Ecto neural progenitor cell (in vitro differentiated cells): ENCODE results near the gene E2F4.

Source experiments
- DNase-seq: peaks from one replicate; pipeline ENCODE4 v3.0.0-alpha.2; 2018; ENCODE audit warnings: low spot score

The E2F4 gene

GRCh38 chr16:67208154-67208896 is 16.4 kb downstream of the E2F4 start:
- DNase-seq, result no peak

DNA sequence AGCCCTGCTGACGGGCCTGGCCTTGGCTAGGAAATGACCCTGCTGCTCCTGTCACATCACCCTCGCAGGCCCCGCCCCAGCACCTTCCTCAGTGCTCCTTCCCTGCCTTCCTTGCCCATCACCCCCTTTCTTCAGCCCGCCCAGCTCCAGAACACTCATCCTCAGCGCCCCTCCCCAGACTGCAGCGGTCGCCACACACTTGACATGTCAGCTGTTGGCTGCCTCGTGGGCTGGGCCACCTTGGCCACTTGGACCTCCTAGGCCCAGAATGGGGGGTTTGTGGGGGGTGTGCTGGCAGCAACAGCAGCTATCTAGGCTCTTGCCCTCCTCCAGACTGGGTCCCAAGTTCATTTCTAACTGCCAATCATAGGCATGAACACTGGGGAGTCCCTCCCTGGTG is 17.6 kb downstream of the E2F4 start:
- no peak for DNase-seq

GRCh38 chr16:67210069-67210937 is 18.3 kb downstream of the E2F4 start:
- no peak for DNase-seq

- DNase-seq, result no peak
Observed at GRCh38 chr16:67211674-67212073, 19.7 kb downstream of the E2F4 start.

- DNase-seq, result no peak
Observed at GRCh38 chr16:67212766-67213165, 20.8 kb downstream of the E2F4 start.

DNA sequence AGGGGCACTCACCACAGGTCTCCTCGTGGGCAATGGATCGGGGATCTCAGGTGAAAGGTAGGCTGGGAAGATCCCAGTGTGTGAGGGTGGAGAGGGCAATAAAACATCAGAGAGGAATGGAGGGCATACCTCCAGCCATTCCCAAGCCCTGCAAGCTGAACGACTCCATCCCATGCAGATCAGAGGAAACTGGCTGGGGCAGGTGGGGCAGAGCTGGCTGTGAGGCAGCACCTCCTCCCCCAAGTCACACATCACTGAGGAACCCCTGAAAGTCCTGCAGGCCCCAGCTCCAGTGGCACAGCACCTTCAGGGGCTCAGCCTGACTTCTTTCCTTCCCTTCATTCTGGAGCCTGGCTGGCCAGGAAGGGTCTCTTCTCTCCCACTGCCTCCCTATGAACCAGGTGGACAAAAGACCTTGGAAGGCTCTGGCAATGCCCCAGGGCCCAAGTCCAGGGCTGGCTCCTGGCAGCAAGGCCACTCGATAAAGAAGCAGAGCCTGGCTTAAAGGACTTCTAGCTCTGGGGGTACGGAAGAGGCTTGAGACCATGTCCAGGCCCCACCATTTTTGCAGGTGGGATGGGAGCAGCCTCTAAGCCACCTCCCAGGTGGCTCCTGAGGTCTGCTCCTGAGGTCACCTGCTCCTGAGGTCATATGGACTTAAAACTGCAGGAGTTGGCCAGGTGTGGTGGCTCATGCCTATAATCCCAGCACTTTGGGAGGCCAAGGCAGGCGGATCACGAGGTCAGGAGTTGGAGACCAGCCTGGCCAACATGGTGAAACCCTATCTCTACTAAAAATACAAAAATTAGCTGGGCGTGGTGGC is 21.5 kb downstream of the E2F4 start:
- no peak for DNase-seq

DNA sequence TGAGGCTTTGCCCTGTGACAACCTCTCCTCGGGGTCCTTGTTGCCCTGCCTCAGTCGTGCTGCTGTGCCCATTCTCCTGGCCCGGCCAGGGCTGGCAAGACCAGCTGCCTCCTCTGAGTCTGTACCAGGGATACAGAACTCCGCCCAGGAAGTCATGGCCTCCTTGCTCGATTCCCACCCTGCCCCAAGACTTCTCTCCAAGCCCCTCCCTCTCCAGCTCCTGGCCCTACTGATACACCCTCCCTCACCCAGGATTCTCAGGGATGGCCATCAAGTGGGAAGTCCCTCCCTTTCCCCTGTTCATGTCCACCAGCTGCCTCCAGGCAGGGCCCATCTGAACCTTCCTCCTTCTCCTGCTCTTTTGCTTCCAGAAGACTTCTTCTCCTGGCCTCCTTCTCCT is 23.8 kb downstream of the E2F4 start:
- DNase-seq, result no peak

DNA sequence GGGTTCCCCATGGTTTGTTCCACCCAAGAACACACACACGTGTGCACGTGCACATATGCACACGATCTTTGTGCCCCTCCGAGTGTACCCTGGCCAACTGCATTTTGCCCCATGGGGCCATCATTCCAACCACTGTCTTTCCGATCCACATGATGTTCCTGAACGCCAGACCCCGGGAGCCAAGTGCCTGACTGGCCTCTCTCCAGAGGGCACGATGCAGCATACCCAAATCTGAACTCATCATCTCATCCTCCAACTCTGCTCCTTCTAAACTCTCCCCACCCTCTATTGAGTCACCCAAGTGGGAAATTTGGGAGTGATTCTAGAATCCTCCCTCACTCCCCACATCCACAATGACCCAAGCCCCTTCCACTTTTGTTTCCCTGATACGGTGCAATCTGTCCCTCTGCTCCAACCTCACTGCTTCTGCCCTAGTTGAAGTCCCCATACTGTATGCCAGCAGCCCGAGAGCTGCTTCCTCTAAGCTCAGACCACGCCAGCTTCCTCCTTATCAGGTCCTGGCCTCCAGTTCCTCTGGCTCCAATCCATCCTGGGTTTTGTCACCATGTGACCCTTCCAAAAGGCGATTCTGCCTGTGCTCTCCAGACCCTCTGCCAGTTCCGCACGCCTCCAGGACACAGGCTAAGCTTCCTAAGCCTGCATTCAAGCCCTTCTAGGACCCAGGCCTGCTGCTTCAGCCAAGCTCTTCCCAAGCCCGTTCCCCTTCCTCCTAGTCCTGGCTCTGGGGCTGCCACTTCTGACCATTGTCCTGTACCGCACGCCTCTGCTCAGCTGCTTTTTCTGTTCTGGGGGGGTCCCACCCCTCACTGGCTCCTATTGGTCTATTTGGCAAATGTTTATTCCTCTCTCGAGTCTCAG is 24.9 kb downstream of the E2F4 start:
- DNase-seq, result no peak

- no peak for DNase-seq
Observed at GRCh38 chr16:67223992-67224391, 32.0 kb downstream of the E2F4 start.

DNA sequence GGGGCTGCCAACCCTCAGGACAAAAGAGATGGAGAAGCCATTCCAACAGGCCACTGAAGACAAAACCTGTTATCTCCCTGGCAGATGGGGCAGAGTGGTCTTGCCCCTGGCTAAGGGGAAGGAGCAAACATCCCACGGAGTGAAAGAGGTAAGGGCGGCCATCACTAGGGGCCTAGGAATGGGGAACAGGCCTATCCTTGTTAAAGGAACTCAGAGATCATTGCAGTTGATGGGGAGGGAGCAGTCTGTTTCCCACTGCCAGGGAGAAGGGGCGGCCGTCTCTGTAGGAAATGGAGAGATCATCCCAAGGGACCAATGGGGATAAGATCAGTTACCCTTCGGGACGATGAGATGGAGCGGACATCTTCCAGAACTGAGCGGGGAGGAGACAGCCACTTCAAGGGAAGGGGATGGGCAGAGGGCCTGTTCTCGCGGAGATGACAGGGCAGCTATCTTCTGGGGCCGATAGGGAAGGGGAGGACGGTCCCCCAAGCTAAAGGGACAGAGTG is 34.4 kb downstream of the E2F4 start:
- DNase-seq, result no peak

DNA sequence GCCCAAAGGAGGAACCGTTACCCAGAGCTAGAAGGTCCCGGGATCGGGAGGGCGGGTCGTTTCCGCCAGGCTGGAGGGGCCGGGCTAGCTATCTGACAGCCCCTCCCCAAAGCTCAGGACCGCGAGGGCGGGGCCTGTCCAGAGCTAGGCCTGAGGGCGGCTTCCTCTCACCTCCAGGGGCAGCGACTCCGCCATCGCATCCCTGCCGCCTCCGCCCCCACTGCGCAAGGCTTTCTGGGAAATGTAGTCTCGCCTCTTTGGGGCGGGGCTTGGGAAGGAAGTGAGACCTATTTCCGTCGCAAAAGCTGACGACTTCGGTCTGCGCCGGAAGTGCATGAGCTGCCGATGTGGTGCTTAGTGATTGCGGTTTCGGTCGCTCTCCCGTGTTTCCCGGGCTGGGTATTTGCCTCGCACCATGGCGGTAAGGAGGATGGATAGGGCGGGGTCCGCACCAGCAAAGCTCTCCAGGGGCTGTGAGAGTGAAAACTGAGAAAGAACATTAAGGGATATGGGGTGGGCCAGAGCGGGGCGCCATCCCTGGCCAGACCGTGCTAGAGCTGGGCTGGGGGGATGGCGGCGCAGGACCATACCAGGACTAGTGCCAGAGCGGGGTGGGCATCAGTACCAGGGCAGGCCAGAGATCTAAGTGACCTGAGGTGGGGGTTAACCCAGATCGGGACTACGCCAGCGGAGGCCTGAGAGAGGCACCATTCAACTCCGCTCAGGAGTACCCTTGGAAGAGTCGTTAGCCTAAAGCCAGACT is 35.0 kb downstream of the E2F4 start, which contains the start of gene TMEM208:
TMEM208 (plus strand) TSS at position 327 of the 763 bp plus-strand sequence; CDS start at position 416, 89 bp downstream.
- DNase-seq, result peak; percentile 99

- no peak for DNase-seq
Observed at GRCh38 chr16:67227567-67227921, 35.6 kb downstream of the E2F4 start.

DNA sequence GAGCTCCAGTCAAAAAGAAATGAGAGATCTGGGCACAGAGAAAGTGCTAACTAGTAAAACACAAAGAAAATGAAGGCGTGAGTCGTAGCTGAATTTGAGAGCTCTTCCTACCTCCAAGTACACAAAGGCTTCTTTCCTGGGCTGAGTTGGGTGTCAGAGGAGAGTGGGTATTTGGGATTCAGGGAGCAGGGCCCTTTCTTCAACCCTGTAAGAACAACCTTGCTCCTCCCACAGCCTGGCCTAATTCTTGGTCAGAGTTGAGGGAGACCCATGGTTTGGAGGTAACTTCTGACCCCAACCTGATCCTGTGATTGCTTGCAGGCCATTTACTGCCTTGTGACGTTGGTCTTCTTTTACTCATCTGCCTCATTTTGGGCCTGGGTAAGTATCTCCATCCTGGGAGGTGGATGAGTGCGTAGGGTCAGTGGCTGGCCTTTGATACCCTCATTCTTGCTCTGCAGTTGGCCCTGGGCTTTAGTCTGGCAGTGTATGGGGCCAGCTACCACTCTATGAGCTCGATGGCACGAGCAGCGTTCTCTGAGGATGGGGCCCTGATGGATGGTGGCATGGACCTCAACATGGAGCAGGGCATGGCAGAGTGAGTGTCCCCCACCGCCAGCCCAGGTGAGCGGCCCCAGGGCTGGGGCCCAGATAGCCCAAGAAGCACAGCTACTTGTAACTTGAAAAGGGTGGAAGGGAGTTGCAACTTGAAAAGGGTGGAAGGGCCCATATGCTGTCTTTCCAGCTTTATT is 36.3 kb downstream of the E2F4 start:
- no peak for DNase-seq

GRCh38 chr16:67228905-67229304 is 37.0 kb downstream of the E2F4 start:
- DNase-seq, result no peak

DNA sequence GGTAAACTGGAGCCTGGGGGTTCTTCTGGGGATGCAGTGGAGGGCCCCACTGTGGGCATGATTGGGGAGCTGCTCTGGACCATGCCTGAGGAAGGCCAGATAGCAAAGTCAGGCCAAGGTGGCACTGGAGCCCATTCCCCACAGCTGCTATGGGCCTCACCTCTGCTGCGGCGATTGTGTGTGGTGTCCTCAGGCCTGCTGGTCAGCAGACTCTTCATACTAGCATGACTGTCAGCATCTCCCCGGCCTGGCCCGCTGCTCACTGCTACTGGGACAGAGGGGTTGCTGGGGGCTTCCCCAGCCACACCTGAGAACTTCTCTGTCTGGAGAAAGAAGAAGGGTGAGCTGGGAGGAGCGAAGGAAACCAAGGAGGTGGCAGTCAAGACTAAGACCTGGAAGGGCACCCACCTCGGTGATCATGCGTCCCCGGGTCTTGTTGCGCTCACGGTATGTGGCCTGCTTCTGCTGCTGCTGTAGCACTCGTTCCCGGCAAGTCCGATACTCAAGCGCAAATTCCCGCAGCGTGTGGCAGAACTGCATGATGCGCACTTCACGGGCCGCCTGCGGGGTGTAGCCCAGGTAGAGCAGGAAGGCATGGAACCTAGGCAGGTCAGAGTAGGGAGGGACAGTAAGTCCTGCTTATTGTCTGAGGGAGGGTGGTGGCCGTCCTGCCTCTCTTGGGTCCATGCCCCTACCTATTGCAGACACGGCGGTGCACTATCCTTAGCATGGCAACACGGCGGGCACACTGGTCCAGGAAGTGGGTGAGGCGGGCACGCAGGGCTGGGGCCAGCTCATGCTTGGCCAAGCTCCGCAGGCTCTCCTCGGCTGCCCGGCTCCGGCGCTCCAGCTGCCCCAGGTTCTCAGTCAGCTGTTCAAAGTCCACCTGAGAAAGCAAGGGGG is 38.2 kb downstream of the E2F4 start:
- DNase-seq, result no peak

GRCh38 chr16:67230809-67231660 is 39.1 kb downstream of the E2F4 start:
- DNase-seq, result no peak

- no peak for DNase-seq
Observed at GRCh38 chr16:67233596-67233995, 41.6 kb downstream of the E2F4 start.

DNA sequence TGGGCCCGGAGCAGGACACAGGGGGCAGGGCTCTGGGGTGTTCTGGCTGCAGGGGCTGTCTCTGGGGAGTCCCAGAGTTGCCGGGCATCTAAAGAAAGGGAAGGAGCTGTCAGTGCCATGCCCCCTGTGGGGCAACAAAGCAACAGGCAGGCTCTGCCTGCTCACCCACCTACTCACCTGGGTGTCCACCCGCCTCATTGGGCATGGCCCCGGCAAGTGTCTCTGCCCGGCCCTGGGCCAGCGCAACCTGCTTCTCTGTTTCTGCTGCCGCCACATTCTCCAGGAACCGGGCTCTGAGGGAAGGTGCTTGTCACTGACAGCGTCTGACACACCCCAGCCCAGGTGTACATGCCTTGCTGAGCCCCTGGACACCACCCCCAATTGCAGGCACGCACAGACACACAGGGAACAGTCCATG is 42.2 kb downstream of the E2F4 start:
- no peak for DNase-seq
